GM21619 (cell line): Measurements from ENCODE around the gene EP400.
"Not testable (repeated sequence)": the region's sequence is repeated elsewhere in the genome, so short reads cannot be mapped to it uniquely, and the experiment has no call there.

Experiments
- ATAC-seq: cut with Tn5 transposase; IDR thresholded peaks from one replicate; pipeline ENCODE4 v1.9.1; 2021; ENCODE audit not compliant: unreplicated experiment

Gene EP400

DNA sequence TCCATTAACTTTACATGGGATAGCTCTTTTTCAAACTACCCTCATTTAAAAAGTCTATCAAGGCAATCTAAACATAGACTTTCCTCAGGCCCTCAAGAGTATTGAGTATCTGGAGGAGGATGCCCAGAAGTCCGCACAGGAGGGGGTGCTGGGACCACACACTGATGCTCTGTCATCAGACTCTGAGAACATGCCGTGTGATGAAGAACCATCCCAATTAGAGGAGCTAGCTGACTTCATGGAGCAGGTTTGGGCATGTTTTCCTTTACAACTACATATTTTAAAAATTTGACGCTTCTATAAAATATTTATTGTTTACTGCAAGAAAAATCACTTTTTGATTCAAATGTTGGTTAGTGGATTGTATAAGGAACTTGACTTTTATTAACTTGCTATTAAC, 93.5 kb downstream of the EP400 start:
- no peak for ATAC-seq

DNA sequence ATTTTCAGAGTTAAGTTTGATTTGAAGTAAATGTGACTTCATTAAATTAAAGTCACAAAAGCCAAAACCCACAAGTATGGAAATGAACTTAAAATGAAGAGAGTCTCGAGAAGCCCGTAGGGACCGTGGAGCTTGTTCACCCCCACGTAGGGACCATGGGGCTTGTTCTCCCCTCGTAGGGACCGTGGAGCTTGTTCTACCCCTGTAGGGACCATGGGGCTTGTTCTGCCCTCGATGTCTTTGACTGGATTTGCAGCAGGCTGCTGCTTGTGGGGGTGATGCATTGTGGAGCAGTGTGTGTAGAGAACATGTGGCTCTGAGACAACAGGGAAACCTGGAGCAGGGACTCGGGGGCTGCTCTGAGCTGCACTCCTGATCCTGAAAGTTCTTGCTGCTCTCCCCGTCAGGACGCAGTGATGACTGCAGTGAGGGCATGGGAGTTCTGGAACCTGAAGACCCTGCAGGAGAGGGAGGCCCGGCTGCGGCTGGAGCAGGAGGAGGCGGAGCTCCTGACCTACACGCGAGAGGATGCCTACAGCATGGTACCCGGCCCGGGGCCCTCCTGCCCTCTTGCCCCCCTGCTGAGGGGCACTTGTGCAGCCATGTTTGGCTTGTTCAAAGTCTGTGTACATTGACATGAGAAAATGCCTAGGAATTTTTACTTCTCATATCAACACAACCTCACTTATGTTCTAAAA, 94.2 kb downstream of the EP400 start:
- no peak for ATAC-seq

DNA sequence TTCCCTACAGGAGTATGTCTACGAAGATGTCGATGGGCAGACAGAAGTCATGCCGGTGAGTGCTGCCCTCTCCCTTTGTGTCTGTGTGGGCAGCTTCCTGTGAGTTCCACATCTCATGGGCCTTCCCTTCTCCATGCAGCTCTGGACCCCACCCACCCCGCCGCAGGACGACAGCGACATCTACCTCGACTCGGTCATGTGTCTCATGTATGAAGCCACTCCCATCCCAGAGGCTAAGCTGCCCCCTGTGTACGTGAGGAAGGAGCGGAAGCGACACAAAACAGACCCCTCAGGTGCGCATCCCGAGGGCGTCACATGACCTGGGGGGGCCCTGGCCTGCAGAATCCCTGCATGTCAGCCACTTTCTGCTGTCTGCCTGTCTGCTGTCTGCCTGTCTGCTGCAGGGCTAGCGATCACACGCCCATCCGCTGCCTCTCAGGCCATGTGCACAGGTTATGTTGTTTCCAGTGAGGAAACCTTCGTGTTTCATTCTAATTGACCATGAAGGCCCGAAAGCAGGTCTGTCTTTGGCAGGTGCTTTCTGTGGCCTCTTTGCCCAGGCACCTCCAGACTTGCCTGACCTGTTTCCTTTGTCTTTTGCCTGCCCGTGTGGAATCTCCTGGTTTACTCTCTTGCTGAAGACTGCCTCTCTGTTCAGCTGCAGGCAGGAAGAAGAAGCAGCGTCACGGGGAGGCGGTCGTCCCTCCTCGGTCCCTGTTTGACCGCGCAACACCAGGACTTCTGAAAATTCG, 95.1 kb downstream of the EP400 start:
- ATAC-seq, result no peak

DNA sequence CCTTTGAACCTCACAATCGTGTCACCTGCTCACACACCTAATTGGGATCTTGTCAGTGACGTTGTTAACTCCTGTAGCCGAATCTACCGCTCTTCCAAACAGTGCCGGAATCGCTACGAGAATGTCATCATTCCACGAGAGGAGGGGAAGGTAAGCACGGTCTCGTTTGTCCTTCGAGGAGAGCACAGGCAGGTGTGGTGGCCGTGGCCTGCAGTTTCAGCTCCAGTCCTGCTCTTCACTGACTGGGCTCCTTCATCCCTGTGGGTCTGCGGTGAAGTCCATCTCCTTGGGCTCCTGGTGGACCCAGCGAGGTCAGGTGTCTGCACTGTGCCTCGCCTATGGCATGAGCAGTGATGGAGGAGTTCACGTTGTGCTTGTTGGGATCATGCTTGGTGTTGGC, 96.0 kb downstream of the EP400 start:
- no peak for ATAC-seq

DNA sequence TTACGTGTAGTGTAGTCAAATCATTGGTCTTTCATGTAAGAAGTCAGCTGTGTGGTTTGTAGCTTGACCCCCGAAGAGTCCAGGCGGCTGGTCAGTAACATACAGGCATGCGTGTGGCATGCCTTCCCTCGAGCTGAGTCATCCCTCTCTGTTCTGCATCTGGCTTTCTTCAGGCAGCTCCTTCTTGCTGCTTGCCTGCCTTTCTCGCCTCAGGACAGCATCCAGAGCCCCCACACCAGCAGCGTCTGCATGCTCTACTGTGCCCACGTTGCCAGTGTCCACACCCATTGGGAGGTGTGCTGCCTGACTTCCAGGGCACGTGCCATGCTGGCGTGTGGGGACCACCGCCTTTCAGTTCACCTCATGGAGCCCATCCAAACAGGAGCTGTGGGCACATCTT, 96.8 kb downstream of the EP400 start:
- no peak for ATAC-seq

DNA sequence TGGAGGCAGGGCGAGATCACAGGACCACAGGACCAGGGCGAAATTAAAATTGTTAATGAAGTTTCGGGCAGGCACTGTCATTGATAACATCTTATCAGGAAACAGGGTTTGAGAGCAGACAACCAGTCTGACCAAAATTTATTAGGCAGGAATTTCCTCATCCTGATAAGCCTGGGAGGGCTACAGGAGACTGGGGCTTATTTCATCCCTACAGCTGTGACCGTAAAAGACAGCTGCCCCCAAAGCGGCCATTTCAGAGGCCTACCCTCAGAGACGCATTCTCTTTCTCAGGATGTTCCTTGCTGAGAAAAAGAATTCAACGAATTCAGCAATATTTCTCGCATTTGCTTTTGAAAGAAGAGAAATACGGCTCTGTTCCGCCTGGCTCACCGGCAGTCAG, 97.9 kb downstream of the EP400 start:
- not testable (repeated sequence) for ATAC-seq

DNA sequence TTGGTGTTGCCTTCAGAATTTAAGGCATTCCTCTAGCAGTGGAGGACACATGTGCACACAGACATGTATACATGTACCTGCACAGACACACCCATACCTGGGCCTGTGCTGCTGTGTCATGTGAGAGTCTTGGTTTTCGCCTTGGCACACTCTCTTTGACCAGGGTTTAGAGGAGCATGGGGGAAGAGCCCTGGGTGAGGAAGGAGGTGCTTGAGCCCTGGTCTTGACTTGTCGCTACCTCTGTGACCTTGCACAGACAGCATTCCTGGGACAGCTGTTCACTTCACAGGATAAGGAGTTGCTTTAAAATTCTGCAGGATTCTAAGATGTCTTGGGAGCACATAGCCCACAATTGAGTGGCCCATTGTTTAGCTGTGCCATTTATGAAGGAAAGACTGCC, 99.7 kb downstream of the EP400 start:
- ATAC-seq, result no peak

DNA sequence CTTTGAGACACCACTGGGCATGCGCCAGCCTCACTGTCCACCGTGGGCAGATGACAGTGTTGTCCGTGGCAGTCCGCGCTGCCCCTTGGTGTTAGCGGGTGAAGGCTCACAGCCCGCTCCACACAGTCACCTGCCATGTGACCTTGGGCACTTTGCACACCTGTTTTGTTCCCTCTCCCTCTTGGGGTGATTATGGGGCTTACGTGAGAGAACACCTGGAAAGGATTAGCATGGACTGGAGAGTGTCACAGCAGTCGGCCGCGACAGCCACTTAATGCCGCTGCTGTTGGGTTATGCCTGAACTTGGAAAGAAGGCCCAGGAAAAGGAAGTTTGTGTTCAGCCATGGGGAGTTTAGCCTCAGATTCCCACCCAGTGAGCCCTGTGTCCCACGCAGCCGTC, 100.1 kb downstream of the EP400 start:
- no peak for ATAC-seq

DNA sequence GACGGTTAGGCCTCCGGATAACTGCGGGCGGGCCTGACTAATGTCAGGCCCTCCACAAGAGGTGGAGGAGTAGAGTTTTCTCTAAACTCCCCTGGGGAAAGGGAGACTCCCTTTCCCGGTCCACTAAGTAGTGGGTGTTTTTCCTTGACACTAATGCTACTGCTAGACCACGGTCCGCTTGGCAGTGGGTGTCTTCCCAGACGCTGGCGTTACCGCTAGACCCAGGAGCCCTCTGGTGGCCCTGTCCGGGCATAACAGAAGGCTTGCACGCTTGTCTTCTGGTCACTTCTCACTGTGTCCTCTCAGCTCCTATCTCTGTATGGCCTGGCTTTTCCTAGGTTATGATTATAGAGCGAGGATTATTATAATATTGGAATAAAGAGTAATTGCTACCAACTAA, 102.0 kb downstream of the EP400 start:
- not testable (repeated sequence) for ATAC-seq

DNA sequence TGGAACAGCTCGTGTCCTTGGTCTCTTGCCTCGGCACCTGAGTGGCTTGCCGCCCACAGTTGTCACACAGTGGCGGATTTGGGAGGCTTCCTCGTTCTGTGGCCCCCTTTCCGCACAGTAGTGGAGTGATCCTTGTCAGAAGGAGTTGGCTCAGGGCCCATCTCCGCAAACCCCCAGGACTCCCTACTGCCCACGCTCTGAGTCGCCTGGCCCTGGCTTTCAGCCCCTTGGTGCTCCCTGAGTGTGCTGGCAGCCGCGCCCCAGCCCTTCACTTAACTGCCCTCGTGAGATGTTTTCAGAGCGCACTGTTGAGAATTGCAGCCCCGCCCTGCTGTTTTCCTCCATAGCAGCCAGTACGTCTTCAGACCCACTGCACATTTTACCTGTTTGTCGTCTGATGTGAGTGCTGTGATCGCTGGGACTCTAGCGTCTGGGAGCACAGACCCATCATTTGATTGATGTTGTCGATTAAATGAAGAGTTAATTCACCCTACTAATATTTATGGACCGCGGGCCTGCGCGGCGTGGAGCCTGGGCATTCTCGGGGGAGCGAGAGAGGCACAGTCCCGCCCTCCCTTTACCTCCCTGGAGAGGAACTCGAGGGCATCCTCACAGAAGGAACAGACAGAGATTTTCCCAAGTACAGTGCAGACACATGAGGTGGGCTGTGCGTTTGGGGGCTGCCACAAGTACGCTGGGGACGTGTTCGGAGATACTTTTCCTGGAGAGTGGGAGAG, 102.6 kb downstream of the EP400 start:
- ATAC-seq, result no peak

DNA sequence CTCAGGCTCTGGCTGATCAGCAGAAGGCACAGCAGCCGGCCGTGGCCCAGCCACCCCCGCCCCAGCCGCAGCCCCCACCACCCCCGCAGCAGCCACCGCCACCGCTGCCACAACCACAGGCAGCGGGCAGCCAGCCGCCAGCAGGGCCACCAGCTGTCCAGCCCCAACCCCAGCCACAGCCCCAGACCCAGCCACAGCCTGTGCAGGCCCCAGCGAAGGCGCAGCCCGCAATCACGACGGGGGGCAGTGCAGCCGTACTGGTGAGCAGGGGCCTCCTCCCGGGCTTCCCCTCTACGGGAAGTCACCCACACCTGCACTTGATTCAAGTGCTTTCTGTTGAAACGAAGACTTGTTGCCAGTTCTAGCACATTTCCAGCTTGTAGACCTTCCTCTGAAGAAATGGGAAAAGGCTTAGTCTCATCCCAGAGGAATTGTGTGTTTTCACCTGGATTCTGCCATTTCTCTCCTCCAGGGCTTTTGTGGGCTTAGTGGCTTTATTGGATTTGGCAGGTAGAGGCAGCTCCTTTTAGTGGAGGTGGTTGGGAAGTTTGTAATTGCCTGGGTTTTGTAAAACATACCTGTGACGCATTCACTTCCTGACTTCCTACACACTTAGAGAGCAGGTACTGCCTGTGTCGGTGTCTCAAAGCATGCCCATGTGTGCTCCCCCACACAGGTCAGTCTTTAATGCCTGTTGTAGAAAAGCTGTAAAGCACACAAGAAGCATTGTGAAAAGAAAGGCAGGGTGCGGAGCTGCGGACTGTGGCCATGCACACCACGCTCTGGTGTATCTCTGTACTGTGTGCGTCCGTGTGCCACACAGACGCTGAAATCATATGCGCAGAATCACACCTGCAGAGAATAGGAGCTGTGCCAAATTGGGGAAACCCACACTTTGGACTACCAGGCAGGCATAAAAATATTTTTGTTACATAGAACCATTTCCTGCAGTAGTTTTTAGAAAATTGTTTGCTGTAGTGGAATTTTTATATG, 103.9 kb downstream of the EP400 start:
- no peak for ATAC-seq

DNA sequence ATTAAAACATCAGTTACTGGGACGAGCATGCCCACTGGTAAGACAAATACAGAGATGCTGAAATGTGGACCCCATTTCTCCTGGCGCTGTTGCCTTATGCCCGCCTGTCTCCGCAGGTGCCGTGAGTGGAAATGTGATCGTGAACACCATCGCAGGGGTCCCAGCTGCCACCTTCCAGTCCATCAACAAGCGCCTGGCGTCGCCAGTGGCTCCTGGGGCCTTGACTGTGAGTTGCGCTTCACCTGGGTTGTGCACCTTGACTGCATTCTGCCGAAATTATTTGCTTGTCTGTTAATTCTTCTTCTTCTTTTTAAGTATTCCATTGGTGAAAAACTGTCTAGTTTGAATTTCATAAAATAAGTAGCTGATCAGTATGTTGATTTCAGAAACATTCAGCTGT, 105.2 kb downstream of the EP400 start:
- no peak for ATAC-seq

DNA sequence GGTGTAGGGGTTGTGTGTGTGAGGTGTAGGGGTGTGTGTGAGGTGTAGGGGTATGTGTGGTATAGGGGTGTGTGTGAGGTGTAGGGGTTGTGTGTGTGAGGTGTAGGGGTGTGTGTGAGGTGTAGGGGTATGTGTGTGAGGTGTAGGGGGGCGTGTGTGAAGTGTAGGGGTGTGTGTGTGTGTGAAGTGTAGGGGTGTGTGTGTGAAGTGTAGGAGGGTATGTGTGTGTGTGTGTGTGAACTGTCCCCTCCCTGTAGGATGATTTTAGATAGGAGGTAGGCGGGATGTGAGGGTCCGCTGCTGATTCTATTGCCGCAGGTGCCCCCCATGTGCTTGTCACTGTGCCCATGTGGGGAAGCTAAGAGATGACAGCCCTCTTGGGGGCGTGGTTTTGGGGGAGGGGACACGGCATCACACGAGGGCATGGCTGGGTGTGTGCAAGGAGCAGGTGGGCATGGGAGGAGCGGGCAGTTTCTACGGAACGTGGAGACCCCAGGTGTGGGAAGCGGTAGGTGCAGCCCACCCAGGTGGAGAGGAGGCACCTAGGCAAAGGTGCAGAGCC, 105.9 kb downstream of the EP400 start:
- ATAC-seq, result no peak

DNA sequence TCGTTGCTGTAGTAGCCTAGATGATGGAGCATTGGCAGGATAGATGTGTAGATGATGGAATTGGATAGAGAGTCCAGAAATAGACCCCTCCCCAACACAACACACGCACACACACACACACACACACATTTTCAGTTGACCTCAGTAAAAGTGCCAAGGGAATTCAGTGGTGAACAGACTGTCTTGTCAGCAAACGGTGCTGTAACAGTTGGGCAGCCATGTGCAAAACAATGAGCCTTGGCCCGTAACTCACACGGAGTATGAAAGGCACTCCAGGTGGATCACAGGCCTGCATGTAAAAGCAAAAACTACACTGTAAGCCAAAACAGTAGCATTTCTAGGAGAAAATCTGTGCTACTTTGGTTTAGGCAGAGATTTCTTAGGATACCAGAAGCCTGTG, 106.6 kb downstream of the EP400 start:
- ATAC-seq, result no peak

DNA sequence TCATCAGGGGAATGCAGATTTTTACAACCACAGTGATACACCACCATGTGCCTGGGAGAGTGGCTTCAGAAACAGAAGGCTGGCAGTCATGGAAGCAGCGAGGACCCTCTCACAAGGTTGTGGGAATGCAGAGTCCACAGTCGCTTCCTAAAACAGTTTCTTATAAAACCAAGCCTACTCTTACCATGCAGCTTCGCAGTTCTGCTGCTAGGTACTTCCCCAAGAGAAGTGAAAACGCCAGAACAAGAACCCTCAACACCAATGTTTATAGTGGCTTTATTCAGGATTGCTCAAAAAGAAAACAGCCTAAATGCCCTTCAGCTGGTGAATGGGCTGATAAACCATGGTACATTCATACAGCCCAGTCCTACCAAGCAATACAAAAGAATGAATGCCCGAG, 107.2 kb downstream of the EP400 start:
- no peak for ATAC-seq

DNA sequence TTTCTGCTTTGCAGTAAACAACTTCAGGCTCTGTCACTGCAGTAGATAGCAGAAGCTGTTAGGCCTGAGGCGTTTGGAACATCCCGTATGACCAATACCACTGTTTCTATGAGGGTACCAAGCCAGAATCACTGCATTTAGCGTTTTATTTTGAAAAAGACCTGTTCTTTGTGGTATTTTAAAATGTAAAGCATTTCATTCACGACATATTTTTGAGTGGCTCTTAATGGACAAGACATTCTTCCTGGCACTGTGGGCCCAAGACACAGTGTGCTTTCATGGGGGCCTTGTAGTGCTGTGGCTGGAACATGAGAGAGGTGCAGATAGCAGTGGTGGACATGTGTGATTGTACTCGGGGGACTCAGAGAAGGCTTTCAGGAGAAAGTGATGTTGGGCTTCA, 107.9 kb downstream of the EP400 start:
- ATAC-seq, result no peak

DNA sequence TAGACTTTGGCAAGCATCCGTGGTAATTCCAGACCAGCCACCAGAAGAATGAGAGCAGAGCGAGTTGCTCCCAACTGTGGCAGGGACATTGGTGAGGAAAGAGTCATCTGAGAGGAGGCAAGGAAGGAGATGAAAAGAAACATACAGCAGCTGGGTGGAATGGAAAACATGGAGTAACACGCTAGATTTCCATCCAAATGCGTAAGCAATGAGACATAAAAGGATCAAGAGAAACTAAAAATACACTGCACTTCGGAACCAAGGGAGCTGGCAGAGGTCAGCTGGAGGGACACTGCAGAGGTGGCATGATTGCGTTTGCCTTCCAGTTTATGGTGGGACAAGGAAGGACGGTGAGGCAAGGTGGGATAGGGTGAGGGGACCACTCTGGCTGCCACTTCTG, 111.5 kb downstream of the EP400 start:
- ATAC-seq, result no peak

DNA sequence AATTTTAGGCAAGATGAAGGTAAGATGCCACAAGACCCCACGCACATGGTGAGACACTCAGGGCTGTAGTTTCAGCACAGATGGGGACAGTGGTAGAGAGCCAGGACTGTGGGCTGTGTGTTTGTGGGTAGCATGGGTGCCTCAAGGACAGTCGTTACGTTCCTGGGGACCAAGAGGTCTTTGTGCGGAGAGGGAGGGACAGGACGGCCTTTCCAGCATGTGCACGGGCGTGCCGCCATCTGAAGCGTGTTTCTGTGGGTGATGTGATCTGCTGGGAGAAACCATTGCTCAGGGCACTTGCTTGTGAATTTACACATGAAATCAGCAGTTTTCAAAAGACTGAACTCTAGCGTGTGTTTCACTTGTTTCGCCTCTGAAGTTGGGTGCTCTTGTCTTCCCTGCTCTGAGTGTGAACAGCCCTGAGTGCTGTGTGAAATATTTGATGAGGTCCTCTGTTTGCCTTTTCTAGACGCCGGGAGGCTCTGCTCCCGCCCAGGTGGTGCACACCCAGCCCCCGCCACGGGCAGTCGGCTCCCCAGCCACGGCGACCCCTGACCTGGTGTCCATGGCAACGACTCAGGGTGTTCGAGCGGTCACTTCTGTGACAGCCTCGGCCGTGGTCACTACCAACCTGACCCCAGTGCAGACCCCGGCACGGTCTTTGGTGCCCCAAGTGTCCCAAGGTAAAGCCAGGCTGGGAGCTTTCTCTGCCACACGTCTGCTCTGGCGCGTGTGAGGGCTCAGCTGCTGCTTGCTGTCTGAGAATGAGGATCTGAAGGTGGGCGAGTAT, 112.1 kb downstream of the EP400 start:
- no peak for ATAC-seq

DNA sequence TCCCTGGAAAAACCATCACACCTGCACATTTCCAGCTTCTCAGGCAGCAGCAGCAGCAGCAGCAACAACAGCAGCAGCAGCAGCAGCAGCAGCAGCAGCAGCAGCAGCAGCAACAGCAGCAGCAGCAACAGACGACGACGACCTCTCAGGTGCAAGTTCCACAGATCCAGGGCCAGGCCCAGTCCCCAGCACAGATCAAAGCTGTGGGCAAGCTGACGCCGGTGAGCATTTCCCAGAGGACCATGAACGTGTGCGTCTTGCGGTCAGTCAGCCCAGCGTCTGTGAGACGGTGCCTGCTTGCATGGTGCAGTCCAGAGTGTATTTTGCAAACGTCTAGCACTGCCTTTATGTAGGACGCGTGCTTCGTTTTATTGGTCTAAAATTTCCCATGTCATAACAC, 112.7 kb downstream of the EP400 start:
- no peak for ATAC-seq

DNA sequence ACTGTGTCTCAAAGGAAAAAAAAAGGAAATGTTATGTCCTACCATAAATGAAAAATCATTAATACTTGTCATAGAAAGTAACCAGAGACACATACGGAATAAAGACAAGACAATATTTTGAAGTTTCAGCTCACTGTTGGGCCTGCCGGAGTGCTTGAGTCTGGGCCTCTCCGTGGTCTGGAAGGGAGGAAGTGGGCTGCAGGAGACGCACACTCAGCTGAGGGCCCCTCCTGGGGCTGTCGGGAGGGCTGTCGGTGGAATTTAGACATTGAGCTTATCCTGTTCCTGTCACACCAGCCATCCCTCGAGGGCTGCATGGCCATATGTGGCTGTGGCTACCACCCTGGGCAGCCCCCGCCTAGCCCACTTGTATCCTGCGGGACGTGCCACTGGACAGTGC, 113.7 kb downstream of the EP400 start:
- no peak for ATAC-seq
